Stomach (tissue), 9 donors: ENCODE data around the gene ONECUT2. TPM values are rescaled to one million over a fixed set of nuclear protein-coding genes. Genes with fewer than 3 reads are reported as not detected.

ENCODE experiments used
- DNase-seq, 2 donors: peaks; one replicate each; pipeline versions ENCODE4 v3.0.0 to v3.0.0-alpha.2; 2013 to 2019
- H3K27ac ChIP-seq, 5 donors: fragments of 200-600 bp in 4 of 5; sonication (generic) in 4 of 5; one replicate each; pipeline ENCODE4 v1.5.1; 2013 to 2019; ENCODE audit warnings: mild to moderate bottlenecking in 1 of 5, moderate library complexity in 1 of 5
- H3K27me3 ChIP-seq, 3 donors: fragments of 200-600 bp; sonication (generic); one replicate each; pipeline ENCODE4 v1.5.1; 2017 to 2019; ENCODE audit warnings: mixed run types in 1 of 3
- H3K36me3 ChIP-seq, 4 donors: fragments of 200-600 bp; sonication (generic); 1 replicate in 3 of 4; 2 replicates in 1 of 4; pipeline ENCODE4 v1.5.1; 2016 to 2019
- H3K4me1 ChIP-seq, 4 donors: fragments of 200-600 bp; sonication (generic); one replicate each; pipeline ENCODE4 v1.5.1; 2016 to 2019
- H3K4me3 ChIP-seq, 4 donors: fragments of 200-600 bp; sonication (generic) in 3 of 4; one replicate each; pipeline ENCODE4 v1.5.1; 2016 to 2019; ENCODE audit warnings: mild to moderate bottlenecking in 1 of 4
- H3K9me3 ChIP-seq, 4 donors: fragments of 200-600 bp; sonication (generic); one replicate each; pipeline ENCODE4 v1.5.1; 2016 to 2019
- EP300 ChIP-seq: sonication (generic); formaldehyde crosslinking; IDR thresholded peaks from one replicate; pipeline ENCODE4 v1.6.1; 2017; ENCODE audit warnings: antibody characterized with exemption
- POLR2A ChIP-seq, 4 donors: fragments of 450-650 bp; IDR thresholded peaks; one replicate each; pipeline ENCODE4 v1.6.1; 2016; ENCODE audit warnings: antibody characterized with exemption in 4 of 4, control low read depth in 2 of 4, mild to moderate bottlenecking in 1 of 4, moderate library complexity in 1 of 4
- POLR2AphosphoS5 ChIP-seq, 3 donors: sonication (generic); formaldehyde crosslinking; IDR thresholded peaks; one replicate each; pipeline ENCODE4 v1.6.1; 2016; ENCODE audit warnings: antibody characterized with exemption in 3 of 3
- WGBS, 5 donors: extraction: QIAGEN DNeasy Blood & Tissue Kit in 3 of 5; methylation state at CpG; one replicate each; pipeline versions ENCODE4 v1.1.5 to v1.1.7; 2013 to 2018; 5-methylcytosine and 5-hydroxymethylcytosine counted together
- intact Hi-C: fragments of 100-400 bp; cut with DNase I; formaldehyde crosslinking; loops from one replicate; pipeline ENCODE4 v1.15.1; 2023; ENCODE audit warnings: low total_unique reads
- polyA plus RNA-seq, 3 donors: library from polyadenylated mRNA; stranded (reverse); fragments of 200-250 nt; gene quantifications; one replicate each; pipeline ENCODE4 v1.2.3, GENCODE V29; 2013
- total RNA-seq, 5 donors: library from RNA; depleted of rRNA; stranded (reverse); fragments of >200 nt; gene quantifications; one replicate each; pipeline versions ENCODE4 v1.1.0 to v1.2.3, GENCODE V29; 2014 to 2016
- TF ChIP-seq, protein P1 (sequence below), 7 experiments: fragments of 450-650 bp in 4 of 7; fragments of 200-600 bp in 3 of 7; sonication (generic) in 3 of 7; IDR thresholded peaks; one replicate each; pipeline ENCODE4 v1.5.1; 2016 to 2019; ENCODE audit warnings: antibody characterized with exemption in 7 of 7, control low read depth in 2 of 7, mild to moderate bottlenecking in 1 of 7
- donor health status: healthy with polysubstance abuse.
- donor health status: Bipolar disorder and iron deficiency.
- donor health status: healthy.

Gene ONECUT2
- total and polyA plus RNA-seq, 8 donors: under 0.01 to 0.37 (median 0.07) TPM; not detected in 4

DNA sequence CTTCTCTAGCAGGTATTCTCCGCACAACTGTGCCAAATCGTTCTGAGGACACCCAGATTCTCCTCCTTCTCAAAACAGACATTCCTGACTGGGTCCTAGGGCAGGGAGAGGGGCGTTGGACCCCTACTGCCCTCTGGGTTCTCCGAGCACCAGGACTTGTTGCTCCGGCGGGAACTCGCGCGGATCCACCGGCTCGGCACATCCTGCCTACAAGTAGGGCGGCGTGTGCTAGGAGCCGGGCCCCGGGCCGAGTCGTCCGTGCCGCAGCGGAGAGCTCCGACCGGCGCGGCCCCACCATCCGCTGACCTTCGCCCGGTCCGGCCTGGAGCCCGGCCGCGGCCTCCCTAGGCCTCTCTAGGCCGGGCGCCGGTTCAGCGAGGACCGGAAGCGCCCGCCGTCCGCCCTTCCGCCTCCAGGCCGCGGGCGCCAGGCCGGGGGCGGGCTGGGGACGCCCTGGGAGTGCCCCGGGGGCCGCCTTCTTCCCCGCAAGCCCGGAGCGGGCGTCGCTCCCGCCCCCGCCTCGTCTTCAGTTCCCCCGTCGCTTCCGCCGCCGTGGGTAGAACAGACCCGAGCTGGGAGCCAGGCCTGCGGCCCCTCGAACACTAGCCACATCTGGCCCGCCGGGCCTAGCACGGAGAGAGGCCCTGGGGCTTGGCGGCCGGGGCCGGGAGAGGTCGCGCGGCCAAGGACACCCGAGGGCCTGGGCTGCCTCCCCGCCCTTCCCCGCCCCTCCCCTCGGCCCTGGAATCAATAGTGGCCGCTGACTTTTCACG is 7.6 kb upstream of the ONECUT2 start:
- Histone ChIP-seq H3K4me3 (peak overlapping the region; percentile 20 to 41 (median 30)), H3K27ac (no peak overlapping the region), H3K9me3 (peaks cover 0 to 30% (median 23%) of the 10 kb centered on the region in 4 donors), H3K27me3 (peaks cover 30 to 90% (median 55%) of the 10 kb centered on the region in 3 donors), H3K36me3 (no peaks in the 10 kb centered on the region), H3K4me1 (peaks cover 0 to 38% (median 20%) of the 10 kb centered on the region in 4 donors)
- DNase-seq: peak in 1 of 2 donors; percentile 58
- intact Hi-C loops: no loop called here
- no peak for TF ChIP-seq EP300
- TF ChIP-seq POLR2A (IDR thresholded peaks at IDR 0.05): no peak
- no peak for TF ChIP-seq POLR2AphosphoS5 (IDR thresholded peaks at IDR 0.05)
- TF ChIP-seq, protein P1, sequence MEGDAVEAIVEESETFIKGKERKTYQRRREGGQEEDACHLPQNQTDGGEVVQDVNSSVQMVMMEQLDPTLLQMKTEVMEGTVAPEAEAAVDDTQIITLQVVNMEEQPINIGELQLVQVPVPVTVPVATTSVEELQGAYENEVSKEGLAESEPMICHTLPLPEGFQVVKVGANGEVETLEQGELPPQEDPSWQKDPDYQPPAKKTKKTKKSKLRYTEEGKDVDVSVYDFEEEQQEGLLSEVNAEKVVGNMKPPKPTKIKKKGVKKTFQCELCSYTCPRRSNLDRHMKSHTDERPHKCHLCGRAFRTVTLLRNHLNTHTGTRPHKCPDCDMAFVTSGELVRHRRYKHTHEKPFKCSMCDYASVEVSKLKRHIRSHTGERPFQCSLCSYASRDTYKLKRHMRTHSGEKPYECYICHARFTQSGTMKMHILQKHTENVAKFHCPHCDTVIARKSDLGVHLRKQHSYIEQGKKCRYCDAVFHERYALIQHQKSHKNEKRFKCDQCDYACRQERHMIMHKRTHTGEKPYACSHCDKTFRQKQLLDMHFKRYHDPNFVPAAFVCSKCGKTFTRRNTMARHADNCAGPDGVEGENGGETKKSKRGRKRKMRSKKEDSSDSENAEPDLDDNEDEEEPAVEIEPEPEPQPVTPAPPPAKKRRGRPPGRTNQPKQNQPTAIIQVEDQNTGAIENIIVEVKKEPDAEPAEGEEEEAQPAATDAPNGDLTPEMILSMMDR (IDR thresholded peaks at IDR 0.05): no peak
- 8 to 21% (median 12%) methylated on average over 16 to 80 of the region's 80 CpGs for WGBS, 5 donors

DNA sequence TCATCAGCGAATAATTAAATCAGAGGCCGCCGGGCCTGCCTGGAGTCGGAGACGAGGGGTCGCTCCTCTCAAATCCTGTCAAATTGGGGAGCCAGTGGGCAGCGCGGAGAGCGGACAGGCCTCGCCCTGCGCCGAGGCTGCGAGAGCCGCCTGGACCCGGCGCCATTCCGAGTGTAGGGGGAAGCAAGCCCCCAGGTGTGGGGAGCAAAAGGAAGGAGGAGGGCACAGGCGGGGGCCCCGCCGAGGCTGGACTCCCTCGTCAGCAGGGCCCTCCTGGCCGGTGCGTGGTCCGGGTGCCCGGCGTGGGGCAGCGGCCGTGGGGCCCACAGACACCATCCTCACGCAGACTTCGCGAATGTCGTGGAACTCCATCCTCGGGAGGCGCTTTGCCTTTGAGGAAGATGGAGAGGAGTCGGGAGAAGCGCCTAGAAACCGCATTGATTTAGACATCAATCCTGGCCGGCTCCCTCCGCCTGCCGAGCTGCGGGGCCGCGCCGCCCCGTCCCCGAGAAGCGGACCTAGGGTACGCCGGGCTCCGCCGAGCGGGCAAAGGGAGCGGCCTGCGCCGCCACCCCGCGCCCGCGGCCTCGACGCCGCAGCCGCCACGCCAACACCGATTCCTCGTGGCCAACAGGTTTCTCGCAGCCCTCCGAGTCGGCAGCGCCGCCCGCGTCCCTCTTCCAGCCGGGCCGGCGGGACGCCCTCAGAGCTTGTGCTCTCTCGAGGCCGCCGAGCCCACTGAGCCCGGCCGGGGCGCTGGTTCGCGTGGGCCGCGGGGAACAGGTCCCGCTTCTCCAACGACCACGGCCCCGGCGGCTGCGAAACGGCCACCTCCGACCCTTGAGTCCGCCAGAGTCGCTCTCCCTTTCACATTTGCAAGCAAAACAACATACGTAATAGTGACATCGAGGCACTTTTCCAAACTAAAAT is 6.7 kb upstream of the ONECUT2 start:
- peaks cover 0 to 30% (median 23%) of the 10 kb centered on the region in 4 donors for H3K9me3 ChIP-seq
- H3K36me3 ChIP-seq: no peaks in the 10 kb centered on the region
- peak overlapping the region in 3 of 4 donors; percentile 20 to 41 (median 34) for H3K4me3 ChIP-seq
- TF ChIP-seq EP300 (no peak), POLR2A (IDR thresholded peaks at IDR 0.05) (no peak)
- H3K27me3 ChIP-seq: peaks cover 35 to 97% (median 63%) of the 10 kb centered on the region in 3 donors
- H3K4me1 ChIP-seq: peaks cover 0 to 38% (median 20%) of the 10 kb centered on the region in 4 donors
- intact Hi-C loops: no loop called here
- peak in 1 of 2 donors; percentile 36 for DNase-seq
- 5 to 19% (median 14%) methylated on average over 30 to 99 of the region's 99 CpGs for WGBS, 5 donors
- H3K27ac ChIP-seq: no peak overlapping the region

DNA sequence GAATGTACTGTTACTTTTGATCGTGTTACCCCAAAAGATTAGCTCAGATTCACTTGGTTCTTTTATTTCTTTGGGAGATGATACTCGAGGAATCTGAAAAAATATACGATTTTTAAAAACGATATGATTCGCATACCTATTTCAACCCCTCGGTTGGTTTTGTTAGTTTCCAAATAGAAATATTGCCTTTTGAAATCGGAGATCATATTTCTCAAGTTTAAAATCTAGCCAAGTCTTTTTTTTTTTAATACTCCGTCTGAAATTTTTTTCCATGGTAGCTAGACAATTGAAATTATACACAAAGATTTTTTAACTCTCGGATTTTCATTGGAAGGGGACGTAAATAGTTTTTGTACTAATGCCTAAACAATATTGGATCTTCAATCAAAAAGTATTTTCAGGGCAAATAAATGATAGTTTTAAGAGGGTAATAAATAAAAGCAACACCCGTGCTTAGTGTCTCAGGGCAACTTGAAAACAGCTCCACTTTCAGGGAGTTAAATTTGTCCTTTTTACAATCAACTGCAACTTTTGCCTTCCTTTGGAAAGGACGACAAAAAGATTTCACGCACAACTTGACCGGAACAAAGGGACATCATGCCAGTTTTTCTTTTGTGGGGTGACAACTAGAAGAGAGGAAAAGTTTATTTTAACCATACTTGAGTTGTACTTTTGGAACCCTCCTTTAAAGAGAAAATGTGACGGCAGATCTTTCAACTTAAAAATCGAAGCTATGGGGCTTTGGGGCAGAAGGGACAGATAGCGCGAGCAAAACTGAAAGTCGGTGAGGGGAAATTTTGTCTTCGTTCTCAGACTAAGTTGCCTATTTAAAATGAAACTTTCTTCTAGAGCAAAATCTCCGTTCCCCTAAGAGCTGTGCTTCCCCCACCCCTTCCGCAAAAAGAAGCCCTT is 5.8 kb upstream of the ONECUT2 start:
- no peak overlapping the region for H3K27ac ChIP-seq
- H3K4me1 ChIP-seq: peaks cover 4 to 47% (median 29%) of the 10 kb centered on the region in 4 donors
- 8 to 17% (median 15%) methylated on average over 22 of the region's 22 CpGs for WGBS, 5 donors
- TF ChIP-seq POLR2AphosphoS5 (IDR thresholded peaks at IDR 0.05): no peak
- TF ChIP-seq POLR2A (IDR thresholded peaks at IDR 0.05): no peak
- no peak for TF ChIP-seq EP300
- TF ChIP-seq, protein P1 (IDR thresholded peaks at IDR 0.05): no peak
- intact Hi-C loops: no loop called here
- no peaks in the 10 kb centered on the region for H3K36me3 ChIP-seq
- H3K27me3 ChIP-seq: peaks cover 39 to 100% (median 72%) of the 10 kb centered on the region in 3 donors
- peaks cover 0 to 30% (median 23%) of the 10 kb centered on the region in 4 donors for H3K9me3 ChIP-seq
- peak overlapping the region in 2 of 4 donors; percentile 2 to 9 for H3K4me3 ChIP-seq
- peak in 1 of 2 donors; percentile 24 for DNase-seq
